Thoracic aorta endothelial cell (primary cell): ENCODE results near the gene C22orf31. TPM values are rescaled to one million over a fixed set of nuclear protein-coding genes. Genes with fewer than 3 reads are reported as not detected.

Source experiments
- total RNA-seq: library from RNA; depleted of rRNA; stranded (reverse); fragments of >200 nt; gene quantifications from 2 replicates; pipeline ENCODE4 v1.2.3, GENCODE V29; 2012

Gene C22orf31
- not detected in 2 replicates for total RNA-seq

GRCh38 chr22:29061773-29062172 lies at the start of gene C22orf31:
TSS of gene C22orf31 (minus strand) at chr22:29061831. CDS start at chr22:29061792, 39 bp downstream.

DNA sequence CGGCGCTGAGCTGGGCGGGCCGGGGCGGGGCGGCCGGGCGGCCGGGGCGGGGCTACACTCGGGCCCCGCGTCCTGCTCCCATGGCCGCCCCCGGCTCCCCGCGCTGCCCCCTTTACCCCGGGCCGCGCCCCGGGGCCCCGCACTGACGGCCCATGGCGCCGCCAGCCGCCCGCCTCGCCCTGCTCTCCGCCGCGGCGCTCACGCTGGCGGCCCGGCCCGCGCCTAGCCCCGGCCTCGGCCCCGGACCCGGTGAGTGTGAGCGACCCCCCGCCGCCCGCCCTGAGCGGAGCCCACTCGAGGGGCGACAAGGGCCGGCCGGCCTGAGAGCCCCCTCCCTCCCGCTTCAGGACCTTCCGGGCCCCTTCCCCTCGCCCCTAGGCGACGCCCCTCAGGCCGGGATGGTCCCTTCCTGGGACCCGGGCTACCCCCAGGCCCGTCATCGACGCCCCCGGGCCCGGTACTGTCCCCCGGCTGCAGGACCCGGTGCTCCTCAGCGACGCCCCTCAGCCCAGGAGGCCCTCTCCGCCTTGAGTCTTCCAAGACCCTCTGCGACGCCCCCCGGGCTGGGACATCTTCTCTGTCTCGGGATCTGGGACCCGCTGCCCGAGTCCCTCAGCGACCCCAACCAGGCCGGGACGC lies 11.5 kb upstream of the C22orf31 start, which contains the start of gene KREMEN1:
TSS of gene KREMEN1 (plus strand) at position 57 of the 639 bp plus-strand sequence. CDS start at position 153, 96 bp downstream.

Other genes starting within 250 kb of the C22orf31 start
- 4.9 and 6.3 TPM in 2 replicates for gene ZNRF3, start 178.3 kb downstream of the C22orf31 start, total RNA-seq
- gene KREMEN1, start 11.2 kb upstream of the C22orf31 start, total RNA-seq = 0.40 and 1.1 TPM in 2 replicates
- not detected in 2 replicates for gene EMID1, start 144.1 kb upstream of the C22orf31 start, total RNA-seq
- 19.7 and 25.5 TPM in 2 replicates for gene RHBDD3, start 206.2 kb upstream of the C22orf31 start, total RNA-seq
- 210 and 245 TPM in 2 replicates for gene EWSR1, start 206.4 kb upstream of the C22orf31 start, total RNA-seq
- gene GAS2L1, start 244.8 kb upstream of the C22orf31 start, total RNA-seq = 23.8 and 30.2 TPM in 2 replicates